Measurements from ENCODE around the gene SLC22A1.

Gene SLC22A1

GRCh38 chr6:160204710-160205109 is 83.1 kb downstream of the SLC22A1 start:
- Histone ChIP-seq H3K9ac (ENCODE audit: low read depth in 1 of 2, low read length in 2 of 2) (no peak overlapping the region), H3K4me3 (ENCODE audit: low read depth in 1 of 2, low read length in 2 of 2) (no peak overlapping the region), H3K27ac (ENCODE audit: low read depth, low read length) (no peak overlapping the region), H3K9me3 (ENCODE audit: control insufficient read depth in 1 of 2, low read length in 2 of 2) (peaks cover 2 to 8% of the 10 kb centered on the region in 2 donors), H3K4me1 (ENCODE audit: control insufficient read depth in 1 of 2, insufficient read depth in 2 of 2, low read length in 2 of 2) (no peaks in the 10 kb centered on the region), H3K27me3 (ENCODE audit: control insufficient read depth in 1 of 2, insufficient read depth in 2 of 2, low read length in 2 of 2) (no peaks in the 10 kb centered on the region), H3K36me3 (ENCODE audit: control insufficient read depth in 1 of 2, insufficient read depth in 2 of 2, low read length in 2 of 2) (no peaks in the 10 kb centered on the region)

- Histone ChIP-seq H3K4me3 (ENCODE audit: low read depth in 1 of 2, low read length in 2 of 2) (no peak overlapping the region), H3K9me3 (ENCODE audit: control insufficient read depth in 1 of 2, low read length in 2 of 2) (peaks cover 2 to 8% of the 10 kb centered on the region in 2 donors), H3K4me1 (ENCODE audit: control insufficient read depth in 1 of 2, insufficient read depth in 2 of 2, low read length in 2 of 2) (no peaks in the 10 kb centered on the region), H3K36me3 (ENCODE audit: control insufficient read depth in 1 of 2, insufficient read depth in 2 of 2, low read length in 2 of 2) (no peaks in the 10 kb centered on the region), H3K9ac (ENCODE audit: low read depth in 1 of 2, low read length in 2 of 2) (no peak overlapping the region), H3K27me3 (ENCODE audit: control insufficient read depth in 1 of 2, insufficient read depth in 2 of 2, low read length in 2 of 2) (no peaks in the 10 kb centered on the region), H3K27ac (ENCODE audit: low read depth, low read length) (no peak overlapping the region)
These were observed 86.0 kb downstream of the SLC22A1 start for GRCh38 chr6:160207618-160208017.

Data from duodenal mucosa (tissue), 2 donors.